DMS114 treated with DMSO at 0.1 percent for 48 hours (cell line): ENCODE data around the gene FAM240A.

Source experiments
- DNase-seq: peaks from one replicate; lab custom pipeline; 2025; ENCODE audit not compliant: unreplicated experiment; lab: John Stamatoyannopoulos, UW

FAM240A gene

GRCh38 chr3:46661776-46662766 lies 49.7 kb downstream of the FAM240A start:
- DNase-seq, result no peak

DNA sequence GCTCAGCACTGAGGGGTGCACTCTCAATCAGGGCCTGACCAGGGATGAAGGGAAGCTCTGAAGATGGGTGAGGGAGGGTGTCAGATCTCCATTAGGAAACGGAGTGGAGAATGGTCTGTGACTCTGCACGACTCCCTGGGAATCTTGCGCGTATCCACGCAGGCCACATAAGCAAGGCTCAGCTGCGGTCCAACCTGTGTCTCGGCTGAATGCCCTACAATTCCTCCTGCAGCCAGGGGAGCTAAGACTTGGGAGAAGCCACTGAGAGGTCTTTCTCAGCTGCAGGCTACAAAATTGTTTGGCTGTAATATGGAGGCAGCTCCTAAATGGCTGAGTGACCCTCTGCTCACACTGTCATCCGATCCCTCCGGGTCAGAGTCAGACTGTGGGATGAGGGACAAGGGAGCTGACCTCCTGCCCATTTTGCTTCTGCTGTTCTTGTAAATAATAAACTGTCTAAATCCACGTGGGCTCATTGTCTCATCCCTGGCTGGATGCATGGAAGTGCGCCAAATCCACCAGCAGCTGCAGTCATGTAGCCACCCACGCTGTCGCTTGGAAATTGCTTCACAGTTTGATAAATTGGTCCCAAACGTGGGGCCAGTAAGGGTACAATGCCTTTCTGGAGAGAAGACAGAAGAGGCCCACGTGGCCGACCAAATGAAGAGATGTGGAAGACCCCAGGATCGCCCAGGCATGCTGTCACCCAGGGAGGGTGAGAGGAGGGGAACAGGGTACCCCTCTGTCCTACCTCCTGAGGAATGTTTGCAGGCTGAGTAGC lies 50.6 kb downstream of the FAM240A start:
- no peak for DNase-seq

DNA sequence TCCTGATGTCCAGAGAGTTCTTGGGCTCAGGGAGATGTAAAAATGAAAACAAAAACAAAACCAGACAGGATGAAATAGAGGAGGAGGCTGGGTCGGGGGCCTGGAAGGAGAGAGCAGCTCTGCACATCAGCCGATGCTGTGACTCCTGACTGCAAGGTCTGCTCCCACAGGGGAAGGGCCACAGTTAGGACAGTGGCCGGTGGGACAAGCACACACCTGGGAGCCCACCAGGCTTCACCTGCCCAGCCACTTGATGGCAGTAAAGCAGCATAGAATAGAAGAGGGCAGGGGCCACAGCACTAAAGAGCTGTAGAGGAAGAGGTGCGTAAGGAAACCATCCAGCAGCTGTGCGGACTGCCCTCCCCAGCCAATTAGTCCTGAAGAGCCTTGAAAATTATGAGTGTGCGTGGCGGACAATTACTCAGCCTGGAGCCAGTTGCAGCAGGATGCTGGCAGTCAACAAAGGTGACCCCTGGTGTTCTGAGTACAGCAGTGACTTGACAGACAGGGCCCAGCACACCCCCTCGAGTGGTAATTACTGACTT lies 51.3 kb downstream of the FAM240A start:
- no peak for DNase-seq

GRCh38 chr3:46664188-46664970 lies 52.1 kb downstream of the FAM240A start:
- no peak for DNase-seq

GRCh38 chr3:46664971-46665762 lies 52.8 kb downstream of the FAM240A start:
- no peak for DNase-seq

DNA sequence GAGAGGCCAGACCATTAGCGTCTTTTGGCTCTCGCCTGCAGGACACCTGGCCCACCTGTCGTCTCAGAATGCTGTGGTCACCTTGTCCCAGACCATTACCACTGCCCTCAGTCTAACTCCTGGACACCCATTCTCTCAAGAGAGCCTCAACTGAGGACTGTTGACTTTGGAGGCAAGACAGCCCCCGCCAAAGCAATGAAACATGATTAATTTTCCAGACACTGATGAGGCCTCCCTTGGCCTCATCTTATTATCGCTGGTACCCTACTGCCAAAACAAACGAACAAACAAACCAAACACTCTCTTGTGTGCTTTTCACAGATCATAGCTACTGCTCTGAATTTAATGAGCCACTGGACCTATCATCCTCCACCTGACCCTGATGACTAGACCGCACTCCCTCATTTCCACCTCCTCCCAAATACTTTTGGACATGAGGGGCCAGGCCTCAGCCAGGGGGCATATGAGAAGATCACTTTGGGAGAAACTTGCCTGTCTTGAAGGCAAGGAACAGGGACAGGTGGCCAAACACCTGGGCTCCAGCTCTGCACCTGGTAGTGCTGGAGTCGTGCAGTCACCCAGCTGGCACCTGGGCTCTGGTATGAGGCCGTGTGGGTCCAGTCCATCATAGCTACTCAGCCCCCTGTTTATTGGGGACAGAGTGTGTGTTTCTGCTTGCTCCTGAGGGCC lies 53.6 kb downstream of the FAM240A start:
- no peak for DNase-seq

DNA sequence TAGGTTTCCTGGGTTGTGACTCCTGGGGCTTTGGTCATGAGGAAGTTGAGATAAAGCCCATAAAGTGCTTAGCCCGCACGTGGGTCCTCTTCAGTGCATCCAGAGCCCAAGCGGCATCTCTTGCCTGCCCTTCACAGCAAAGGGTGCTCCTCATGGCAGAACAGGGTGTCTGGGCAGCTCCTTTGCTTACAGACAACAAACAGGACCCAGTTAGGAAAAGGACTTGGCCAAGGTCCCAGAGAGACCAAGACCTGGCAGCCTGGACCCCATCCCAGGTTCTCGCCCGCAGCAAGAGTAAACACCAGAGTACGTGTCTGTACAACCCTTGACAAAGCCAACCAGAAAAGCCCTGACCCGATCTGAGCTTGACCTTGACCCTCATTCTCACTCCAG lies 54.1 kb downstream of the FAM240A start:
- DNase-seq, result no peak

GRCh38 chr3:46667061-46667621 lies 54.8 kb downstream of the FAM240A start:
- no peak for DNase-seq

DNA sequence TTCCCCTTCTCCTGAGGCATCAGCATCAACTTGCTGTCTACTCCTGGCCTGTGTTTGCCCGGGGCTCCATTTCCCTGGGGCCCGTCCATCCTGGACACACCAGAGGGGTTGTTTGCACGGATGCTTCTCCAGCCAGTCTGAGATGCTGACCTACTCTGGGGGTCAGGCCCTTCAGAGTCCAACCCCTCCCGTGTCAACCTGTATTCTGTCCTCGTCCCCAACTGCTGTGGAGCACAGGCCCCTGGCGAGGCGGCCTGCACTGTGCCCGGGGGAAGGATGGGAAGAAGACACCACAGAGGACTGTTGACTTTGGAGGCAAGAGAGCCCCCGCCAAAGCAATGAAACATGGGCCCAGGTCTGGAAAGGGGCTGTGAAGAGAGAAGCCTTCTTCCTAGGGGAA lies 55.3 kb downstream of the FAM240A start:
- no peak for DNase-seq

DNA sequence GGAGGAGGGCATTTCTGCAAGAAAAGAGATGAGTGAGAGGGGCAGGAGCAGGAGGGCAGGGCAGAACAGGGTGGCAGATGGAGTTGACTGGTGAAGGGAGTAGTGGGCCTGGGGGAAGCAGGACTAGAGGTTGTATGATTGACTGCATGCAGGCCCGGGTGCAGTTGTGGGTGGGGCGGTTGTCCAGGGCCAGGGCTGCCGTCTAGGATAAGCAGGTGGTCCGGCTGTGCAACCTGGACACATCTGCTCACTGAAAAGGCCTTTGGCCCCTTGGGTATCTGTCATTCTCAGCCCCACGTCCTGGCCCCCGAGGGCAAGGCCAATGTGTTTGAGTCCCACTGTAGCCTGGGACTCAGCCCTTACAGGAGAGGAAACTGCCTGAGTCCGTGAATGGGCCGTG lies 55.8 kb downstream of the FAM240A start:
- DNase-seq, result no peak

DNA sequence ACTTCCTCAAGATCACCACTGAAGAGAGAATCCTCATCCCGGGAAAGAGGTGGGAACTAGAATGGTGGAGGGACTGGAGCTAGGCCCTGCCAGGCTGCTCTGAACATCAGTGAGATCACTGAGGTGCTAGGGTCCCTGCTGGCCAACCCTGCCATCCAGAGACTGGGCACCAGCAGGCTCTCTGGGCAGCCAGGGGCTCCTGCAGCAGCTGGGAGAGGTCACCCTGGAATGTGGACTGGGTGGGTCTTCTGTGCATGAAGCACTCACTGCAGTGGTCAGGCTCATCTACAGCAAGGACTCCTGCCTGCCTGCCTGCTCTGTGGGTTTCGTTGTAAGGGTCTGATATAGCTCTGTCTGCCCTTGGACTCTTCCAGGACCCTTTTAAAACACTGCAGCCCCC lies 56.3 kb downstream of the FAM240A start:
- no peak for DNase-seq

DNA sequence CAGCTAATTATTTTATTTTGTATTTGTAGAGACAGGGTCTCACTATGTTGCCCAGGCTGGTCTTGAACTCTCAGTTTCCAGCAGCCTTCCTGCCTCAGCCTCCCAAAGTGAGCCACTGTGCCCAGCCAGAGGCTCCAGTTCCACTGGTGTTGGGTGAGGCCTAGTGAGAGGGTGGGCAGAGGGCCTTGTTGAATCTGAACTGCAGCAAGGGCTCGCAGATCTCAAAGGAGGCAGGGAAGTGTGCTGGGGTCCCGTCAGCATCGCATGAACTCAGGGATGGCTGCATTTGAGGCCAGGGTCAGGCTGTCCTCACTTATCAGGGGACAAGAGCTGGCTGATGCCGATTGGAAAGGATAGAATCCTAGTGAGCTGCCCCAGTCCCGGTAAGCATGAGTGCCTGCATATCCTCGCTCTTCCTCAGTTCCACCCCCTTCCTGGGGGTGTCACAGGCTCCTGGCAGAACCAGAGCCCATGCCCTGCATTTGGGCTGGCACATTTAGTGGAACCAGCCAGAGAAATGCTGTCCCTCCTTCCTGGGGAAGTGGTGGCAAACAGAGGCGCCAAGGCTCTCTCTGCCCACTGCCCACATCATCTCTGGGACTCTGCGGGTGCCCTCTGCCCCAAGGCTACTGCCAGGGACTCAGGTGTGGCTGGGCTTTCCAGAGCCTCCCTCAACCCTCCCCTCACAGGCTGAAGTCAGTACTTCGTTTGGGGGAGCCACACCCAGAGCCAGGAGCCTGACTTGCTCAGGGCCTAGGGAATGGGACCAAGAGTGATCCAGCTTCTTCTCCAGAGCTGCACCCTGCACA lies 57.1 kb downstream of the FAM240A start:
- no peak for DNase-seq

DNA sequence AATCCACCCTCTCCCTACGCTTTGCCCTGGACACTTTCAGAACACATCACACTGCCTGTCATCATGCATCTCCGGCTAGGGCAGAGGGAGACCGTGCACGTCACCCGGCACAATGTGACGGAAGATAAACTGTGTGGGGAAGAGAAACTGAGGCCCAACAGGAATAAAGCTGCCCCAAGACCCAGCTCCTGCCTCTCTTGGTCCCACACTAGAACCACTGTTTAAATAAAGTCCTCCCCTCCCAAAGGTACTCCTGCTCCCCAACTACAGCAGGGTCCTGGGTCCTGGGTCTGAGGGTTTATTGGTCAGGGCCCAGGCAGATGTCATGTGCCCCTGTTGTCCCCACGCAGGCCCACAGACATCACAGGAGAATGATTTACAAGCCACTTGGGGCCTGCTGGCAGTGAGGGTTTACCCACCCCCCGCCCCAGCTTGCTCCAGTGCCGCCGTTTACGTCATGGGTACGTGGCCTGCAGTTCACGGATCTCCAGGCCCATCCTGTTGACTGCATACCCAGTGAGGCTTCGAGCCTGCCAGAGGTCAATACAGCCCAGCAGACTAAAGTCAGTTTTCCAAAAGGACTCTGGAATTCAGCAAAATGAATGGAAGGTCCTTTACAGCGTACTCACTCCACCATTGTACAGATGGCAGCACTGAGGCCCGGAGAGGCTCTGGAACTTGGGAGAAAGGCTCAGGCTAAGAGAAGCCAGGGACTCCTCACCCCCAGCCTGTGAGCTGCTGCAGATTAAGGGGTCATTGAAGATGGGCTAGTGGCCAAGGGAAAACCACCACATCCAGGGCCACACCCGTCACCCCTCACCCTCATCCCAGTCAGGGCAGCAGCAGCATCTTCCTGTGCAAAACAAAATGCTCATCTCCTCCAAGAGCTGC lies 57.9 kb downstream of the FAM240A start:
- no peak for DNase-seq

GRCh38 chr3:46670891-46671427 lies 58.6 kb downstream of the FAM240A start:
- DNase-seq, result no peak

DNA sequence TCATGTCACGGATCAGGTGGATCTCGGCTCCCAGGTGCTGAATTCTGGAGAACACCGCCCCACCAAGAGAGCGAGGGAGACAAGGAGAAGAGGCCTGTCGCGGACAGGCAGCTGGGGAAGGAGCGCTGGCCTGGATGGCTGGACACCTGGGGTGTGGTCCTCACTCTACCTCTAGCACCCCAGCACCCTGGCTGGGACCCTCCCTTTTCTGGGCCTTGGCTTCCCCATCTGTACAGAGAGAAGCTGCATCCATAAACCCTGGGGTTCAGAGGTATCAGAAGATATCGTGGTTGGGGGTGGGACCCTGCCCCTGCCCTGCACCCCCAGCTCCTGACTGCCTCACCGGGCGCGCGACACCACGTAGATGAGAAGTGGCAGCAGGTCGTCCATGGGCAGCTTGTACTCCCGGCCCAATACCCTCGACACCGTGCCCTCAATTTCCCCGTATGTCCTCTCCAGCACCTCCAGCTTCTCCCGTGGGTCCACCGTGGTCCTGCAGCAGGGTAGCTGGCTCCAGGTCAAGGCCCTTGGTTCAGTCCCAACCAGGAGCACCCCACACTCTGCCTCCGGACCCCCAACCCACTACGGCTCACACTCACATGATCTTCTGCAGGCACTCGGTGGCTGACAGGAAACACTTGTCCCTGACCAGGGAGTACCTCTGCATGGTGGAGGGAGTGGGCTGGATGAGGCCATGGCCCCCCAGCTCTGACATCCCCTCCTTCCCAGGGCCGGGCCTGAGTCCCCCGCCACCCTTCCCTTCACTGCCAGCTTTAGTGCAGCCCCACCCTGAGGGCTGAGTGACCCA lies 59.4 kb downstream of the FAM240A start:
- DNase-seq, result no peak

DNA sequence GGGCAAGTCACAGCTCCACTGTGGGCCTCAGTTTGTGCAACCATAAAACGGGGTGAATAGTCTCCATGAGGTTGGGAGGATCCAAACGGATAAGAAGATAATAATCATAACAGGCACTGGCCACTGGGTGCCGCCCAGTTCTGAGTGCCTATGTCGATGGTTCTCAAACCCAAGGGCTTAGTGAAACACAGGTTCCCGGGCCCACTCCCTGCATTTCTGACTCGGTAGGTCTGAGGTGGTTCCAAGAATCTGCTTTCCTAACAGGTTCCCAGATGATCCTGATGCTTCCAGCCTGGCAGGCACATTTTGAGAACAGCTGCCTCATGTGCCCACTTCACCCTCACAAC lies 60.0 kb downstream of the FAM240A start:
- no peak for DNase-seq
